ENCODE data around the gene SIGLEC15.

GRCh38 chr18:45859334-45859733 is 33.9 kb downstream of the SIGLEC15 start:
- TF ChIP-seq CTCF (IDR thresholded peaks at IDR 0.05; ENCODE audit: borderline replicate concordance, extremely low read depth, low read length, poor library complexity, severe bottlenecking) (no peak), EZH2 (IDR thresholded peaks at IDR 0.05; ENCODE audit: borderline replicate concordance, low read depth, low read length, severe bottlenecking) (no peak)
